Endothelial cell (in vitro differentiated cells): ENCODE measurements around the gene RALGAPB. TPM values are rescaled to one million over a fixed set of nuclear protein-coding genes. Genes with fewer than 3 reads are reported as not detected.
"Not testable (repeated sequence)": the region's sequence is repeated elsewhere in the genome, so short reads cannot be mapped to it uniquely, and the experiment has no call there.

Experiments
- DNase-seq: peaks from one replicate; pipeline ENCODE4 v3.0.0; 2021; ENCODE audit warnings: low spot score
- H3K27ac Mint-ChIP-seq: one replicate; pipeline ENCODE4 v1.8.0; 2021; ENCODE audit warnings: mixed read lengths, inconsistent platforms; ENCODE audit not compliant: unreplicated experiment
- H3K27me3 Mint-ChIP-seq: one replicate; pipeline ENCODE4 v1.8.0; 2021; ENCODE audit warnings: mild to moderate bottlenecking, moderate library complexity, mixed read lengths, inconsistent platforms; ENCODE audit not compliant: unreplicated experiment
- H3K36me3 Mint-ChIP-seq: one replicate; pipeline ENCODE4 v1.8.0; 2021; ENCODE audit warnings: mild to moderate bottlenecking, low read depth, mixed read lengths, inconsistent platforms; ENCODE audit not compliant: unreplicated experiment
- H3K4me1 Mint-ChIP-seq: one replicate; pipeline ENCODE4 v1.8.0; 2021; ENCODE audit warnings: mild to moderate bottlenecking, mixed read lengths, inconsistent platforms; ENCODE audit not compliant: unreplicated experiment
- H3K4me3 Mint-ChIP-seq: one replicate; pipeline ENCODE4 v1.8.0; 2021; ENCODE audit warnings: mild to moderate bottlenecking, mixed read lengths, inconsistent platforms; ENCODE audit not compliant: unreplicated experiment
- H3K9me3 Mint-ChIP-seq: one replicate; pipeline ENCODE4 v1.8.0; 2021; ENCODE audit warnings: mixed read lengths, inconsistent platforms; ENCODE audit not compliant: unreplicated experiment
- total RNA-seq: library from RNA; stranded (reverse); fragmentation: NEBNext Ultra II Directional; extraction: Animal tissue kit (Norgen Biotek cat#: 25700); gene quantifications from one replicate; pipeline ENCODE4 v1.2.1, GENCODE V29; 2021; ENCODE audit not compliant: unreplicated experiment
- TF ChIP-seq, protein P1 (sequence below): fragments of 200-600 bp; sonication (generic); IDR thresholded peaks from one replicate; pipeline ENCODE4 v1.5.0; 2021; ENCODE audit warnings: antibody characterized with exemption; ENCODE audit not compliant: unreplicated experiment

RALGAPB gene
- total RNA-seq, 1 donor from 2014 or later = 46.0 TPM

DNA sequence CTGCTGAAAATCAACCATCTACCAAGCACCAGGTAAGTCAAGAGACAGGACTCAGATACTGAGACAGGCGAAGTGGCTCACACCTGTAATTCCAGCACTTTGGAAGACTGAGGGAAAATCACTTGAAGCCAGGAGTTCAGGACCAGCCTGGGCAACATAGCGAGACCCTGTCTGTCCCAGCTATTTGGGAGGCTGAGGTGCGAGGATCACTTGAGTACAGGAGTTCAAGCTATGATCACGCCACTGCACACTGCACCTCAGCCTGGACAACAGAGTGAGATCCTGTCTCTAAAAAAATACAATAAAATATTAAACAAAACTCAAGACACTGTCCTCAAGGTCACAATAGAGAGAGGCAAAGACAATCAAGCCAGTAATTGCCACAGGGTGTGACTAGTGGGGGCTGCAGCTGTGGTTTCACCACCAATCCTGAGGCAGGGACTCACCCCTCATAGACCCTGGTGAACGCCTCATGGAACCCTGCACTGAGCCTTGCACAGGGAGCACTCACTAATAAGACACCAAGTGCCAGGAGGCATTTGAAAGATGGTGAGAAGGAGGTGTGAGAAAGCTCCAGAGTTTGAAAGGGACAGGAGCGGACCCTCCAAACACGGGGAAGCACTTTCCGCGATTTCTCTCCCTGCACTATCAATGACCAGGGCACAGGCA is 39.2 kb upstream of the RALGAPB start:
- Mint-ChIP-seq H3K27ac (peak overlapping the region; percentile 52), H3K9me3 (no peaks in the 10 kb centered on the region), H3K4me1 (peaks cover 20% of the 10 kb centered on the region), H3K36me3 (peaks cover 32% of the 10 kb centered on the region), H3K27me3 (peaks cover 4% of the 10 kb centered on the region), H3K4me3 (peak overlapping the region; percentile 96)
- DNase-seq = no peak
- TF ChIP-seq, protein P1, sequence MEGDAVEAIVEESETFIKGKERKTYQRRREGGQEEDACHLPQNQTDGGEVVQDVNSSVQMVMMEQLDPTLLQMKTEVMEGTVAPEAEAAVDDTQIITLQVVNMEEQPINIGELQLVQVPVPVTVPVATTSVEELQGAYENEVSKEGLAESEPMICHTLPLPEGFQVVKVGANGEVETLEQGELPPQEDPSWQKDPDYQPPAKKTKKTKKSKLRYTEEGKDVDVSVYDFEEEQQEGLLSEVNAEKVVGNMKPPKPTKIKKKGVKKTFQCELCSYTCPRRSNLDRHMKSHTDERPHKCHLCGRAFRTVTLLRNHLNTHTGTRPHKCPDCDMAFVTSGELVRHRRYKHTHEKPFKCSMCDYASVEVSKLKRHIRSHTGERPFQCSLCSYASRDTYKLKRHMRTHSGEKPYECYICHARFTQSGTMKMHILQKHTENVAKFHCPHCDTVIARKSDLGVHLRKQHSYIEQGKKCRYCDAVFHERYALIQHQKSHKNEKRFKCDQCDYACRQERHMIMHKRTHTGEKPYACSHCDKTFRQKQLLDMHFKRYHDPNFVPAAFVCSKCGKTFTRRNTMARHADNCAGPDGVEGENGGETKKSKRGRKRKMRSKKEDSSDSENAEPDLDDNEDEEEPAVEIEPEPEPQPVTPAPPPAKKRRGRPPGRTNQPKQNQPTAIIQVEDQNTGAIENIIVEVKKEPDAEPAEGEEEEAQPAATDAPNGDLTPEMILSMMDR = no peak

DNA sequence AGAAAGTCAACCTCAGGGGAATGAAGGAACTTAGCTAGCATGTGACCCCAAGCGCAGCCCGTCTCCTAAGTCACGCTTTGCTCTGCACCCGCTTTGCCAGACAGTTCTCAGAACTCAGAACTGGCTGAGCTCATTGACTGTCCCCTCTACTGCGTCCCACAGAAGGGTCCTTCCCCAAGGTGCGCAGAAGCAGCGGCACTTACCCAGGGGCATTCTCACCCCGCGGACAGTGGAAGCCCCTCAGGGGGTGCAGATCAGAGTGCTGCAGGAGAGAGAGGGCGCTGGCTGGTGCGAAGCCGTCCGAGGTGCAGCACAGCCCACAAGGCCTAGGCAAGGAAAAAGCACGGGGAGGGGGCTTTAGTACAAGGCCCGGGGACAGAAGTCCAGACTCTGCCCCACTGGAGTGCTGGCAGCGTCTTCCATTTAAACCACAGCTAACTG is 38.3 kb upstream of the RALGAPB start:
- peak overlapping the region; percentile 96 for H3K4me3 Mint-ChIP-seq
- TF ChIP-seq, protein P1 = no peak
- H3K4me1 Mint-ChIP-seq = peaks cover 20% of the 10 kb centered on the region
- H3K27ac Mint-ChIP-seq = peak overlapping the region; percentile 72
- no peaks in the 10 kb centered on the region for H3K9me3 Mint-ChIP-seq
- DNase-seq = peak; percentile 22
- peaks cover 4% of the 10 kb centered on the region for H3K27me3 Mint-ChIP-seq
- peaks cover 23% of the 10 kb centered on the region for H3K36me3 Mint-ChIP-seq

DNA sequence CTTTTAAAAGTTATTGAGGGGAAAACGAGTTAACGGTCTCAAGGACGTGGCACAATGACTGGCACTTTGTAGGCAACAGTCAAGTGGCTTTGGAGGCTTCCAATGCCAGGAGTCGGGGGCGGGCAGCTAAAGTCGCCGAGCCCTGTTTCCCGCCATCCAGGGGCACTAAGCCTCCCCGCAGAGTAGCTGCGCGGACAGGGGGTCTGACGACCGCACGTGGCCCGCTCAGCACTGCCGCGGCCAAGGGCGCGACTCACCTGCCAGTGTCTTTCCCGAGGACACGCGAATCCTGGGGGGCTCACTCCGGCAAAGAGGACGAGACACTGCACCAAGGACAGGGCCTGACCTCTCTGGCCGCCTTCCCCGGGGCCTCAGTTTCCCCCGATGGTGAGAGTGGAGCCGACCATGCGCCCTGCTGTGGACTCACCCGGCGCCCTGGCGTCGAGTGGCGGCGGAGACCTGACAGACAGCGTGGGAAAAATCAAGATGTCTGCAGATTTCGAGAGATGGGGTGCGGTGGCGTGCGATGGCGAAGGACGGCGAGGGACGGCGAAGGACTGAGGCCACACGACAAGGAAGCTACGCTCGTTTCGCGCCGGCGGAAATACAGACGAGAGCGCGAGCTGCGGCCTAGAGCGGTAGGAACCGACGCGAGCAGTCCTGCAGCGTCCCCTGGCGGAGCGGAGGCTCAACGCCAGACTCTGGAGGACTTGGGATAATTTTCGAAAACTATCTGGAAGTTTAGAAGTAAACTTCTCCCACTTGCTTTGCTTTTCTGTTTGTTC is 37.7 kb upstream of the RALGAPB start, which contains the start of gene SNHG17:
SNHG17 (minus strand) TSS at position 559 of the 785 bp plus-strand sequence.
- peak within 1 kb of the TSS; percentile 96 for H3K4me3 Mint-ChIP-seq
- no peaks in the 10 kb centered on the region for H3K9me3 Mint-ChIP-seq
- H3K27ac Mint-ChIP-seq = peak within 1 kb of the TSS; percentile 72
- peak; percentile 90 for DNase-seq
- peaks cover 18% of the 10 kb centered on the region for H3K36me3 Mint-ChIP-seq
- peaks cover 20% of the 10 kb centered on the region for H3K4me1 Mint-ChIP-seq
- TF ChIP-seq, protein P1 = peak; percentile 99
- H3K27me3 Mint-ChIP-seq = peaks cover 4% of the 10 kb centered on the region

DNA sequence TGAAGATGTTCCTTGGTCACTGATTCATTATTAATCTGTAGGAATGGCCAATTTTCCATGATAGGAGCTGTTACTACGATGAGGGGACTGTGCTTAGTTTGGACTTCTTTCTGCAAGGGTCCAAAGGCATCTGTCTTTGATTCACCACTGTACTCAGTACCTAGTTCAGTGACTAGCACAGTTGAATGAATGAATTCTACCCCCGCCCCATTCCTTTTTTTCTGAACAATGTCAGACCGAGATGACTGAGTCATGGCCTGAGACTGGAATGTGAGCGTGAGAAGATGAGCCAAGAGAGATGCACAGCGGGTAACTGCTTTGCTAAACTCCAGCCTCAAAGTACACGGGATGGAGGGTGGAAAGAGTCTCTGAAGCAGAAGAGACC is 37.1 kb upstream of the RALGAPB start:
- Mint-ChIP-seq H3K36me3 (peaks cover 17% of the 10 kb centered on the region), H3K4me1 (peaks cover 20% of the 10 kb centered on the region), H3K4me3 (peak overlapping the region; percentile 96), H3K27me3 (peaks cover 4% of the 10 kb centered on the region), H3K27ac (peak overlapping the region; percentile 64), H3K9me3 (no peaks in the 10 kb centered on the region)
- DNase-seq = no peak
- TF ChIP-seq, protein P1 = peak; percentile 11

DNA sequence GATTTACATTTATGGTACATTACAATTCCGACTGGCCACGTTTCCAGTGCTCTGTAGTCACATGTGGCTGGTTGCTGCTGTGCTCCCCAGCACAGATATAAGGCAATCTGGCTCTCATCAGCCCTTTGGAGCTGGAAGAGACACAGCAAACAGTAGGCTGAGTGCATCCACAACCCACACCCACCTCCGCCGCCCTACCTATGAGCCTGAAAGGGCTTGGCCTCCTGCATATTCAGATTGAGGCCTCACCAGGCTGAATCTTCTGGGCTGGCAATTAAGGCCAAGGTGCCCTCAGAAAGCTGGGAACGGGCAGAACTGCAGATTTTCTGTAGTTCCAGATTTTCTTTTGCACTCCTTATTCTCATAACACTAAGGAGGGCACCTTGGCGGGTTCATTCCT is 34.8 kb upstream of the RALGAPB start:
- Mint-ChIP-seq H3K9me3 (no peaks in the 10 kb centered on the region), H3K36me3 (no peaks in the 10 kb centered on the region), H3K27me3 (peaks cover 3% of the 10 kb centered on the region), H3K27ac (no peak overlapping the region), H3K4me1 (peaks cover 16% of the 10 kb centered on the region), H3K4me3 (no peak overlapping the region)
- TF ChIP-seq, protein P1 = no peak
- no peak for DNase-seq

DNA sequence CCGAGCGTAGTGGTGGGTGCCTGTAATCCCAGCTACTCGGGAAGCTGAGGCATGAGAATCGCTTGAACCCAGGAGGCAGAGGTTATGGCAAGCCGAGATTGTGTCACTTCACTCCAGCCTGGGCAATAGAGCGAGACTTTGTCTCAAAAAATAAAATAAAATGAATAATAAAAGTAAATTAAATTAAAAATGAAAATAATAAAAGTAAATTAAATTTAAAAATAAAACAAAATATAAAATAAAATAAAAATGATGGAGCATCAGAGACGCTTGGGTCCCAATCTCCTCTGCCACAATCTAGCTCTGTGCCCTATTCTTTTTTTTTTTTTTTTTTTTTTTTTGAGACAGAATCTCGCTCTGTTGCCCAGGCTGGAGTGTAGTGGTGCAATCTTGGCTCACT is 31.5 kb upstream of the RALGAPB start:
- H3K4me1 Mint-ChIP-seq, H3K27me3 Mint-ChIP-seq, H3K4me3 Mint-ChIP-seq, H3K9me3 Mint-ChIP-seq, H3K27ac Mint-ChIP-seq, DNase-seq, H3K36me3 Mint-ChIP-seq: not testable (repeated sequence)
